ENCODE results near the gene POU6F2. TPM values are rescaled to one million over a fixed set of nuclear protein-coding genes. Genes with fewer than 3 reads are reported as not detected.

Gene POU6F2
- total and polyA plus RNA-seq, 2 of the 4 experiments (the other 2 are of a cell fraction), result not detected

- H3K14ac ChIP-seq (replicated peaks; ENCODE audit: low read depth, low read length), result no peak overlapping the region
- H3K18ac ChIP-seq (ENCODE audit: low read depth, low read length), result no peak overlapping the region
- H3K4me2 ChIP-seq (ENCODE audit: low read depth, low read length), result peak overlapping the region; percentile 1; the same call in 1 of the 2 replicates
- H2AK9ac ChIP-seq (replicated peaks; ENCODE audit: low read depth, low read length, poor library complexity), result no peak overlapping the region
- no peaks in the 10 kb centered on the region for H3K9me1 ChIP-seq (ENCODE audit: insufficient read depth, low read length)
- WGBS, 2 experiments (ENCODE audit: extremely low coverage in 2 of 2, insufficient read length in 1 of 2), result no CpG with 5 or more reads among the region's 11 CpGs
- no peak for ATAC-seq (ENCODE audit: low read depth)
- intact Hi-C loops (cut with micrococcal nuclease), result no loop called here
- DNase-seq, result no peak
- no peaks in the 10 kb centered on the region for H3K9me3 ChIP-seq (ENCODE audit: control insufficient read depth, insufficient read depth, low read length)
- in situ Hi-C loops (cut with MboI; ENCODE audit: low sequenced_read_pairs), result no loop called here
- no peak overlapping the region for H4K91ac ChIP-seq (ENCODE audit: insufficient read depth, low read depth, low read length)
- no peak overlapping the region for H3K4me3 ChIP-seq (ENCODE audit: insufficient read depth, low read depth, low read length)
- H2BK15ac ChIP-seq (ENCODE audit: low read depth, low read length), result no peak overlapping the region
- H3K9ac ChIP-seq (ENCODE audit: low read depth, low read length), result no peak overlapping the region
- no peak overlapping the region for H4K5ac ChIP-seq (ENCODE audit: low read depth, low read length)
- no peaks in the 10 kb centered on the region for H4K20me1 ChIP-seq (ENCODE audit: insufficient read depth, low read length)
- H3K36me3 ChIP-seq (ENCODE audit: control insufficient read depth, insufficient read depth, low read length), result no peaks in the 10 kb centered on the region
- no peaks in the 10 kb centered on the region for H3K79me1 ChIP-seq (ENCODE audit: low read depth in 1 of 2, low read length in 2 of 2)
- no peak overlapping the region for H2AK5ac ChIP-seq (ENCODE audit: low read depth, low read length)
- no peak overlapping the region for H2BK120ac ChIP-seq (ENCODE audit: low read depth, low read length)
- peak overlapping the region; percentile 57 for H2AFZ ChIP-seq (replicated peaks; ENCODE audit: low read length, poor library complexity)
- no peak overlapping the region for H2BK20ac ChIP-seq (ENCODE audit: low read depth, low read length)
- no peak overlapping the region for H4K8ac ChIP-seq (ENCODE audit: low read depth in 2 of 2, low read length in 2 of 2)
- no peak overlapping the region for H3K56ac ChIP-seq (ENCODE audit: extremely low read depth, insufficient read depth, low read length)
- H3K27me3 ChIP-seq (ENCODE audit: control insufficient read depth, insufficient read depth, low read length), result no peaks in the 10 kb centered on the region
- no peak for TF ChIP-seq CEBPB (IDR thresholded peaks at IDR 0.05; ENCODE audit: low read depth, low read length)
- TF ChIP-seq RAD21 (IDR thresholded peaks at IDR 0.05; ENCODE audit: low read length), result no peak
- TF ChIP-seq MAFK (IDR thresholded peaks at IDR 0.05; ENCODE audit: low read depth, low read length), result no peak
- TF ChIP-seq CTCF (conservative IDR thresholded peaks at IDR 0.05; ENCODE audit: low read depth, low read length), result no peak
- TF ChIP-seq USF2 (IDR thresholded peaks at IDR 0.05; ENCODE audit: low read depth, low read length), result no peak
- TF ChIP-seq MAZ (IDR thresholded peaks at IDR 0.05; ENCODE audit: borderline replicate concordance, low read depth, low read length), result no peak
- no peak for TF ChIP-seq RCOR1 (IDR thresholded peaks at IDR 0.05; ENCODE audit: insufficient replicate concordance, low read length)
- TF ChIP-seq BHLHE40 (IDR thresholded peaks at IDR 0.05; ENCODE audit: low read depth, low read length), result no peak
- no peak for TF ChIP-seq ELK1 (IDR thresholded peaks at IDR 0.05; ENCODE audit: borderline replicate concordance, low read depth, low read length)
- TF ChIP-seq CHD1 (IDR thresholded peaks at IDR 0.05; ENCODE audit: low read depth, low read length), result no peak
- no peak for TF ChIP-seq FOS (IDR thresholded peaks at IDR 0.05; ENCODE audit: low read depth, low read length)
- no peak for TF ChIP-seq MXI1 (IDR thresholded peaks at IDR 0.05; ENCODE audit: borderline replicate concordance, low read depth, low read length)
- TF ChIP-seq SMC3 (IDR thresholded peaks at IDR 0.05; ENCODE audit: low read depth, low read length), result no peak
- no peak overlapping the region for H3K4ac ChIP-seq (ENCODE audit: low read depth, low read length)
- ChIA-PET CTCF (no interaction called here), POLR2A (ENCODE audit: unreplicated experiment) (no interaction called here)
- no peak overlapping the region for H3K27ac ChIP-seq (ENCODE audit: insufficient read depth, low read length)
- no peak overlapping the region for H2BK5ac ChIP-seq (ENCODE audit: low read depth, low read length, poor library complexity, severe bottlenecking)
- no peak overlapping the region for H3K23ac ChIP-seq (ENCODE audit: low read depth, low read length)
- H3K4me1 ChIP-seq (ENCODE audit: control insufficient read depth, insufficient read depth, low read length), result no peaks in the 10 kb centered on the region
- dilution Hi-C loops (cut with HindIII; ENCODE audit: low sequenced_read_pairs, unreplicated experiment), result no loop called here
- BruUV-seq (replicated peaks), result no TSS peak
Measured at GRCh38 chr7:39085590-39086049, 107.9 kb downstream of the POU6F2 start.

Measured in IMR-90 (cell line).